SHP77 (cell line): ENCODE results near the gene KIF13A.
A peak's percentile ranks its signal among the peaks of the same experiment; 100 is the strongest.
"Not testable (repeated sequence)": the region's sequence is repeated elsewhere in the genome, so short reads cannot be mapped to it uniquely, and the experiment has no call there.

Source experiments
- DNase-seq, 2 experiments: peaks; one replicate each; lab custom pipeline; 2025; lab: John Stamatoyannopoulos, UW

KIF13A gene

DNA sequence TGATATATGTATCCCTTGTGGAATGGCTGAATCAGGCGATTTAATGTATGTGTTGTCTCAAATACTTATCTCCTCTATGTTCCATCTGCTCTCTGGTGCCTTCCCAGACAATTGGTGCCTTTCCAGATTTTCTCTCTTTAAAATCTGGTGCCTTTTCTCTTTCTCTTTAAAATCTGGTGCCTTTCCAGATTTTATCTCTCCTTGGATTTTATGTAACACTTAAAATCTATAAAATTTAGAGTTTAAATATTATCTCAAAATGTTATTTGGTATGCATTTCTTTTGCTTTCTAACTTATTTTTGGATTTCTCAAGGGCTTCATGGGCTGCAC lies 116.3 kb downstream of the KIF13A start:
- DNase-seq = no peak

DNA sequence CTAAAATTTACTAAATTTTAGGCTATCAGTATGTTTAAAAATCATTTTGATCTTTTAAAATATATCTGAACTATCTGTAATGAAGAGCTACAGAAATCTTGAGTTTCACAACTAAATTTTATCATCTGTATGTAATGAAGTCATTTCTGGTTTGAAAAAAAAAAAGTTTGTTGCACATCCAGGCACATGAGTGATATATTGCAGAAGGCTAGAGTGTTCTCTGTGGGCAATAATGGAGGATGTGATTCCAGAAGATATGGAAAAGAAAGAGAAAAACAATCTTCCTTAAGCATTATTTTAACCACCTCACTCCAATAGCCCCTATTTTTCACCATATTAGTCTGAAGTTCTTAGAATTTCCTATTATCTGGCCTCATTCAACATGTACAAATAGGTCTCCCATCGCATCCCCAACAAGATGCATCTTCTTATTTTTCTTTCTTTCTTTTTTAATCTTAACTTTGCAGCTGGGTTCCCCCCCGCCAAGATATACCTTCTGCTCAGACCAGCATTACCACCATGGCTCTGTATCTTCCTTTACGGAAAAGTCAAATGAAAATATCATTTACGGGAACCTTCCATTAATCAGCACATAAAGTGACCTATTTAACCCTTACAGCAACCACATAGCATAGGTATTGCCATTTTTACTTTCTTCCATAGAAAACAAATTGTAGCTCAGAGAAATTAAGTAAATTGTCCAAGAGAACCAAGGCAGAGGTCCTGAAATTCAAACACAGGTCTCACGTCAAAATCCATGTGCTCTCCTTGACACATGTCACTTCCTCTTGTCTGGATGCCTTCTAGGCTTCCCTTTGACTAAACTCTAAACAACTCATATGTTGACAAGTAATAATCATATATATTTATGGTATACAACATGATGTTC lies 116.9 kb downstream of the KIF13A start:
- no peak for DNase-seq

DNA sequence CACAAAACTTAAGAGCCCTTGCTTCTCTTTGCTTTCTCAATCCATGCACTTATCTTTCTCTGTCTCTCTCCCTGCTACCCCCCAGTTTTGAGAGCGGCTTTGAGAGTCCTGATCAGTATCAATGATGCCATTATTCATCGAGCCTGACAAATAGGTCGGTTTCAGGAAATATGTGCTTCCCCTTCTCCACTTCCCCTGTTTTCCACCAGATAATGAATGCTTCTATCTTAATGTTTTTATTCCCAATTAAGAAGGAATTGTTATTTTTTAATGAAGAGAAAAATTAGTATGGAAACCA lies 117.7 kb downstream of the KIF13A start:
- DNase-seq = no peak

DNA sequence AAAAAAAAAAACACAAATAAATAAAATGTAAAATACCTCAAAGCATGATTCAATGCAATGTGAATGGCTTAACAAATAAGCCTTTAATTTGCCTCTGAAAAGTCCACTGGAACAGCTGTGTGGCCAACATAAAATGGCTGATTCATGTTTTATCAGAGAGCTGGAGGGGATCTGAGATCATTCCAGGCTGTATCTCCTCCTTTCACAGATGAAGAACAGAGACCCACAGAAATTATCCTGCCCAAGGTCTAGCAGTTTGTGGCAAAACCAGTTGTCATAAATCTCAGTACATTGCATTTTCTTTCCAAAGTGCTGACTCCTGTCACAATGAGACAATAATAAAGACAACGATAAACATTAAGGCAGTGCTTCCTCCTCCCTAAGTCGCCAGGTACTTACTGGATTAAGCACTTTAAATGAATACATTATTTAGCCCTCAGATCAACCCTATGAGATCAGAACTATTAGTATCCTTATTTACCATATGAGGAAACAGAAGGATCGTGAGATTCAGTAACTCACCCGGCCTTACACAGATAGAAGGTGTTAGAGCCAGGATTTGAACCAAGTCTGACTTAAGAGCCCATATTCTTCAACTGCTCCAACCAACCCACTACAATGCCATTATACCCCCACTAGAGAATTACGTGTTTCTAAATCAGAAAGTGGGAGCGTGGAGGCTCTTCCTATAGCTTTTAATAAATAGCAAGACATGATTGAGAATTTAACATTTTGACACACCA lies 118.3 kb downstream of the KIF13A start:
- no peak for DNase-seq

DNA sequence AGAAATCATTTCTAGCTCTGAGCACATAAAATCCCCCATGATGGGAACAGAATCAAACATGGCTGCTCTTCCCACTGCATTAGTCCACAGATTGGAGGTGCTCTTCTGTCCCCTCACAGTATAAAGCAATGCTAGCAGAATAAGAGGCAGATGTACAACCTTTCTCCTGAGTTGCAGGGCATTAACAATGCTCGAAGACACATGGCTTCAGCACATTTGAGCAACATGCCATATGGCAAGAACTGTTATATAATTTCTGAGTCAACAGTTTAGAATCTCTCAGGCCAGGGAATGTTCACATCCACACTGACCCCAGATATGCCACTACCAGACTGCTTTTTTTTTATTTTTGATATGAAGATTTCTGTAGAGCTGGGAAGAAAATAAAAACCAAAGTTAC lies 119.6 kb downstream of the KIF13A start:
- DNase-seq = no peak

DNA sequence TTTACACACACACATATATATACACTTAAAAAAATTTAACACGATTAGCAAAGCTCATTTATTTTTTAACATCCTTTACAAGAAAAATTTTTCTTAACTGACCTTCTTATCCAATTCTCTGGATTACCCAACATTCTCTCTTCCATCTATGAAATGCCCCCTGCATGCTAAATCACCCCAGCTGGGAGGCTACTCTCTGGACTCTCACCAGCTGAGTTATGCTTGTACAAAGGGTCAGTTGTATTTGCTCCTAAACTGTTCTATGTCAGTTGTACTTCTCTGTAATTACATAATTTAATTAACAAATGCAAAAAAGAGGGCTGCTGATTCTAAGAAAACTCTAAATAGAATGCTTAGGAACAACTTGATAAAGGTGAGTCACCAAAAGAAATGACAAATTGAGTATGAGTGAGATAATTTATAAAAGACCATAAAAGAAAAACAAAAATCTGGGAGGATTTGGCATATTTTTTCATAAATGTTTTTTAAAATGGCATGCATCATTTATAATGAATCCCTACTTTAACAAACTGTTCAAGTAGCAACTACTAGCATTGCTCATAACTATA lies 120.5 kb downstream of the KIF13A start:
- no peak for DNase-seq

DNA sequence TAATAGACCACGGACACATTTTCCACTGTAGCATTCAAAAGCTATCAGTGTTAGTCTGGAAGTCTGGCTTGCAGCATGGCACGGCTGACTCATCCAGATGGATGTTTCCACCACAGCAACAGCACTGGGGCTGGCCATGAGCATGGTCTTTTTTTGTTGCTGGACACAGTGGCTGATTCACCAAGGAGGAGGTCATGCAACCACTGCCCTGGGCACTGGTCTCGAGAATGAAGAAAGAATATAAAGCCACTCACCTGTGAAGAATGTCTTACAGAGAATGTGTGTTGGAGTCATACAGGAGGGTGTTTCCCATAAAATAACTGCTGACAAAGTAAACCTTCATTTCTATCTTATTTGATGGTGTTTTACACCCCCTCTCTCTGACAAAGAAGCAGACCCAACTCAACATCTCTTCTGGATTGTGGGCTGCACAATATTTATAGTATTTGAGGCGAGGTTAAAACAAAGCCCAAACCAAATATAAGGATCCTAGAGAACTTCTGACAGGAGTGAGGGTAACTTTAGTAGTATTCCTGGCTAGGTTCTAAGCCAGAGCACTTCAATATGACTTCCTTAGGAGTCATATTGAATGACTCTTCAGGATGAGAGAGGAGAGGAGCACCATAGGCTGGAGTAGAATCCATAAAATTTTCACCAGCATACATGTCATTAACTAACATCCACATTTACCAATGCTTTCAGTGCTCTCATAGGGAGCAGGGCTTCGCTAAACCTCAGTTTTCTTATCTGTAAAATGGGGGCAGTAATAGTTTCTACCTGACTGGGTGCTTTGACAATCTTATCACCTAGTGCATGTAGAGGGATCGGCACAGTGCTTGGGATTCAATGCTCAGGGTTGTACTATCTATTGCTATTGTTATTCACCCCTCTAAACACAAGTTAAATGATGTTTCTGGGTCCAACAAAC lies 121.4 kb downstream of the KIF13A start:
- no peak for DNase-seq

DNA sequence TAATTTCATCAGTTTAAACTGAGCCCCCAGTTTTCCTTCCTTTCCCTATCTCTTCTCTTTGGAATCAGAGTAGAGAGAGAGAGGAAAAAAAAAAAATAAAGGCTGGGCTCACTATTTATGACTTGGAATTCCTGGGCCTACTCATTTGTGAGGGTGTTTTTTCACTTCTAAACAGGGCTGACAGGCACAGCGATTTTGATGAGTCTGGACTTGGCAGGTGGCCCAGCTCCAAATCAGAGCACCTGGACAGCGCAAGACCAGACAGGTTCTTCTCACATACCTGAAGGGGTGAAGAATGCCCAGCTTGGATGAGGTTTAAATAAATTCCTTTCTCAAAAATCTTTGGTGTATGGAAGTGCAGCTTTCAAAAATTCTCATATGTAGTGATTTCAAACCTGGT lies 122.2 kb downstream of the KIF13A start:
- DNase-seq = peak in 1 of 2 experiments; percentile 11

DNA sequence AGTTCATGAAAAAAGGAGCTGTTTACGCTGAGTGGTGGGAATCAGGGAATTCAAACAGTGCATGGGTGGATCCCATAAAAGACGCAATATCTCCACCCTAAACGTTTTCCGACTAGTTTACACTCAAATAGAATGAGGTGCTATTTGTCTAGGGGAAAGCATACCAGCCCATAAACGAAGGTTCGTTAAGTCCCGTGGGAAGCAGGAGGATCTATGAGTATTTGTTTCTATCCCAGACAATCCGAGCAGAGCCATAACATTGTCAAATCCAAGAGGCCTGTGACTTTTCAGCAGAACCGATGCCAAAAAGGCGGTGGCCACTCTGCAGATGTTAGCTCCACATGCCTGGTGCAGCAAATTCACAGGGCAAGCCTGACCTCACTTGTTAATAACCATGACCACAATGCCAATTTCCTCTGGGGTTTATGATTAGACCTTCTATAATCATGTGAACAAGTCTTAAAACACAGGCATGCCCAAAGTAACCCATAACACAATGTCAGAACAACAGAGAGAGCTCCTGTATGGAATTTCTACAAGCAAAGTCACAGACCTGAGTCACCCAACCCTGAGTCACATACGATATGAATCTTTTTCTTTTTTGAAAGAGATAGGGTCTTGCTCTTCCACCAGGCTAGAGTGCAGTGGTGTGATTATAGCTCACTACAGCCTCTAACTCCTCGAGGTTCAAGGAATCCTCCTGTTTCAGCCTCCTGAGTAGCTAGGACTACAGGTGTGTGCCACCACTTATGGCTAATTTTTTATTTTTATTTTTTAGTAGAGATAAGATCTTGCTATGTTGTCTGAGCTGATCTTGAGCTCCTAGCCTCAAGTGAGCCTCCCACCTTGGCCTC lies 123.3 kb downstream of the KIF13A start:
- DNase-seq = no peak

DNA sequence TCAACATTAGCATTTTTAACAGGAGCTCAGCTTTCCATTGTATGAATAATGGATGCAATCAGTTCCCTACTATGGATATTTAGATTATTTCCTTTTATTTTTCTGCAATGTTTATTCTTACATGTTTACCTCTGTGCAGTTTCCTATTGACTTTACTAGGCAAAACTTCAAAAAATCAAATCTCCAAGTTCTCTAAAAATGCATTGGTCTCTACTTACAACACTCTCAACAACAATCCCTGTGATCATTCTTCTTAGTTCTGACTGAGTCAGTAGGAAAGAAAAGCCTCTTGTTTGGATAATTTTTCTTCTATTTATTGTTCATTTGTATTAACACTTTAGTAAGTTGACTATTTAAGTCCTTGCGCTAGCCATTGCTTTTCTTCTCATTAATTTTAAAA lies 126.1 kb downstream of the KIF13A start:
- no peak for DNase-seq

DNA sequence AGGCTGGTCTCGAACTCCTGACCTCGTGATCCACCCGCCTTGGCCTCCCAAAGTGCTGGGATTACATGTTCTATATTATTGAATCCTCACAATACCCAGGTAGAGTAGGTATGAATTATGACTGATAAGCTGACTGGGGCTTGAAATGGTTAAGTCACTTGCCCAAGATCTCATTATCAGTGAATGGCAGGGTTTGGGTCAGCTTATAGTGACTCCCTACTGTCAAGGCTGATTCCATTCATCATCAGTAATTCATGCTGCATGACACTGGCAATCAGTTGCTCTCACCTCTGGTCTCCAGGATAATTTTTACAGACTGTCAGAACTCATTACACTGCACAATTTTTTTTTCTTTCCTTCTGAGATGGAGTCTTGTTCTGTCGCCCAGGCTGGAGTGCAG lies 127.6 kb downstream of the KIF13A start:
- no peak for DNase-seq

DNA sequence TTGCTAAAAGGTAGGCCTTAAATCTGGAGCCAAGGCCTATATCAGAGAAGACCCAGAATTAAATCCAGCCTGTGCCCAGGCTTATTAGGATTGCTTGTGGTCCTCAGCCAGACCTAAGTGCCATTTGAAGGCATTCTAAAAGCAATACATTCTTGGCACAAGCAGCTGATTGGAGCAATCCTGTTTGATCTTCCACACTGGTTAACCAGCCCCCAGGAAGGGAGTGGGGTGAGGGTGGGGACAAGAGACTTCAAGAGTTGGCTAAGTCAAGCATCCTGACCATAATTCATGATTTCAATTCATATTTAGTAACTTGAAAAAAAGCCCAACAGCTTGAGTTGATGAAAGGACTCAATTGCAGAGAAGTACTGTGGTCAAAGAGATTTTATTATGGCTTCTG lies 128.9 kb downstream of the KIF13A start:
- DNase-seq = no peak

DNA sequence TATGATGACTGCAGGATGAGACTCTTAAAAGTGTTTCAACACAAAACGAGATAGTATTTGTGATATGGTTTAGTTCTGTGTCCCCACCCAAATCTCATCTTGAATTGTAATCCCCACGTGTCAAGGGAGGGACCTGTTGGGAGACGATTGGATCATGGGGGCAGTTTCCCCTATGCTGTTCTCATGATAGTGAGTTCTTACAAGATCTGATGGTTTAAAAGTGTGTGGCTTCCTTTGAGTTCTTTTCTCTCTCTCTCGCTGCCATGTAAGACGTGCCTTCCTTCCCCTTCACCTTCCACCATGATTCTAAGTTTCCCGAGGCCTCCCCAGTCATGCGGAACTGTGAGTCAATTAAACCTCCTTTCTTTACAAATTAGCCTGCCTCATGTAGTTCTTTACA lies 130.2 kb downstream of the KIF13A start:
- DNase-seq = not testable (repeated sequence)

DNA sequence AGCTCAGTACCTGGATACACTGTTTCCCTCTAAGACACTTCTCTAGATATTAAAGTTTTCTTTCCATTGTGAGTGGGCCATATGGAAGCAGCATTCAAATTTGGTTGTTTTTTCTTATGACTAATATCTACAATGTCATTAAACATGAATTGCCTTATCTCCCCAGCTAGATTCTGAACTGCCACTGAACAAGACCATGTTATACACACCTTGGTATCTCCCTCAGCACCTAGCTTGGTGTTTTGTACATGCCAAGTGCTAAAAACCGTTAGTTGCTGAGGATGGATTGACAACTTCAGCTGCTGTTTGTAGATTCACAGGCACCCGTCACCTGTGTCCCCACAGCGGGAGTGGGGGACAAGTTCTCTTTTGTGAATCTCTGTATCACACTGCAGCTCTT lies 131.1 kb downstream of the KIF13A start:
- no peak for DNase-seq

DNA sequence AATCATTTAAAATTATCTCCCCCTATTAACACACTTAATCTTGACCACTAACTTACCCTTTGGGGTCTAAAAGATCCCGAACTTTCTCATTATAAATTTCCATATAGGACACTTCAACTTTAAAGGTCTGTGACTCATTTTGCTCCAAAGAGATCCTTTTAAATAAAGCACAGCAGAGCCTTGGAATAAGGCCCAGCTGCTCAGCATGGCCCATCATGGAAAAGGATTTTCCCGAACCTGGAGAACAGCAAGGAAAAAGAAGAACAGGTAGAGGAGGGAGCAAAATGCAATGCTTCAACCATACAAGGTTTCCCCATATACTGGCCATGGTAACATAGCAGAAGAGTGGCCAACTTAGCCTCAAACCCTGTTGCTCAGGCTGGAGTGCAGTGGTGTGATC lies 132.1 kb downstream of the KIF13A start:
- no peak for DNase-seq

DNA sequence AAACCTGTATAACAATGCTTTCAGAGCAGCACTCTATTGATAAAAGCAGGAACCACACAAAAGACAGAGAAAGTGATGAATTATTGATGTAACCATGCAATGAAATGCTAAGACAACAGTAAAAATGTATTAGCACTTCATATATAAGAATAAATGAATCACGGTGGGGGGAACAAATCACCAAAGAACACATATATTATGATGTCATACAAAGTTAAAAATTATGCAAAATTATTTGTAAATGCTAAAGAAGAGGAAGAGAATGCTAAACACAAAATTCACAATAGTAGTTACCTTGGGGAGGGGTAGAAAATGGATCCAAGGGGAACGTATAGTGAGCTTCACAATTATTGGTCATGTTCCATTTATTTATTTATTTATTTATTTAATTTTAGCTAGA lies 133.9 kb downstream of the KIF13A start:
- no peak for DNase-seq

DNA sequence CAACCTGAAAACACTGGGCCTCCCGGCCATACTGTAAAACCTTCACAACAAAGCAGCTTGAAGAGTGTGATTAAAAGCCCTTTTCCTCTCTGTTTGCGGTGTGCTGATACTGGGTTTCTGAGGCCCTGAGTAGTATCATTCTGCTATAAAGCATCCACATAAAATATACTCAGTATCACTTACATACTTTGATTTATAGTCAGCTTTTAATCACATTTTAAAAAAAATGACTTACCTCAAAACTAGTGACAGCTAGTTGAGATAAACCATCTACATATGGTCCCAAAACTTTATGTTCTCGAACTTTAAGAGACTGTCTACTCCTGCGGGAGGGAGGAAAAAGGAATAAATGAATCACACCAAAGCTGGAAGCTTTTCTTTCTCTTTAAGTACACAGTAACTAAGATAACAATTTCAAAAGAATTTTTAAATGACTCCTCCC lies 135.7 kb downstream of the KIF13A start:
- no peak for DNase-seq

DNA sequence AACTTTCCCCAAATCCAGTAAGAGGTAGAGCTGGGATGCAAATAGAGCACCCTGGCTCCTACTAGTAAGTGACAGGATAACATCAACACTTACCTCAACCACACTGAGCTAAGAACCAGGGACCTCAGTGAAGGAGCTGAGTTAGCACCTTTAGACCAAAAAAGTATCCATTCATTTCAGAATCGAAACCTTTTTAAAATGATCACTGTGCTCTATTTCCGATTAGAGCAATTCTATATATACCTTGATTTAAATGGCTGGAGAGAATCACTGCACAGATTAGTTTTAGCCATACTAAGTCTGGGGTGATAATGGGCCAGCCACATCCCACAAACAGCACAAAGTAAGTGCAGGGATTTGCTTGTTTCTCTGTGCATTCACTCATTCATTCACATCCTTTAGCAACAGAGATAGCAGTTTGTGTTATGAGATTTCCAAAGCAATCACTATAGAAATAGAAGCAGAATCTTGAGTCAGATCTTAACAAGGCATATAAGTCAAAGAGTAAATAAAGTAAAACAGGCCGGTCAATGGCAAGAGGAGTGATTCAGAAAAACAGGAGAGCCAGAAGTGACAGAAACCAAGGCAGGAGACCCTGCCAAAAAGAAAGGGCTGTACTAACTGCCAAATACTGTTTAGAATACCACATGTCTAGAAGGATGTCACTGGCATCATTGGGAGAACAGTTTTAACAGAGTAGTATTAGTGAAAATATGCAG lies 136.3 kb downstream of the KIF13A start:
- no peak for DNase-seq

DNA sequence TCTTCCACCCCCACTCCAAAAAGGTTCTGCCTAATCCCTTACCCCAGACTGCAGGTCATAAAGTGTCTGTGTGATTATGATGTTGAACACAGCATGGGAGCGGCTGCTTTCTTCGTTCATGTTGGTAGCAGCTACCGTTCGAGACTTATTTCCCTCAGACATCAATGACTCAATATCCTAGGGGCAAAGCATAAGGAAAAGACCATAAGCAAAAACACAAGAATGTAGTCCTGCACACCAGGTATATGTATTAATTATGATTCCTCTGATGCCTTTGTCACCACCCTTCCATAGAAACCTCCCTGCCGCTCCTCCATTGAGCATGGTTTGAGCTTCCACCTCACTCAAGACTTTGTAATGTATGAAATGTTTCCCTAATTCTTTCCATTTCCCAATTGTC lies 137.2 kb downstream of the KIF13A start:
- no peak for DNase-seq

DNA sequence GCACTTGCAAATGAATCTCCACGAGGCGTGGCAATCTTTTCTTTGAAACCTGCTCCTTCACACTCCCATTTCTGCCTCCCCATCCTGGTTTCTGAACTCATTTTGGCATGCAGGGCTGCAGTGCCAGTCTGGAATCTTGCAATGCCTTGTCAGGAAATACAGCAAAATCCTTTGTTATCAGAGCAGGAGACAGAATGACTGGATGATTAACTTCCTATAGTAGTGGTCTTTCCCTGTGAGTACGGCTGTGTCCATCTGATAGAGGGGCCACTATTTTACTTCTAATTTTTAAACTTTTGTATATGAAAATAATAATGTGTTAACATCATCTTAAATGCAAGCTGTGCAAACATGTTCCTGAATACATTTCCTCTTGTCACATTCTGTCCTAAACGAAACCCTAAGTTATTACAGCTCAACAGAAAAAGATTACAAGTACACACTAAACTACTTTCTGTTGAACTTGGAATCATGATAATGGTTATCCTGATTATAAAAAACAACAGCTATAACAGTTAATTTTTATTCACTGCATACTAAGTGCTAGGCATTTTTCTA lies 140.2 kb downstream of the KIF13A start:
- DNase-seq = no peak
